Neural cell (in vitro differentiated cells): Measurements from ENCODE around the gene CTNNBL1.
"Not testable (repeated sequence)": the region's sequence is repeated elsewhere in the genome, so short reads cannot be mapped to it uniquely, and the experiment has no call there.

Source experiments
- MXI1 ChIP-seq: fragments of 450-650 bp; conservative IDR thresholded peaks from 2 replicates; pipeline ENCODE4 v1.6.1; 2014; ENCODE audit warnings: antibody characterized with exemption, mild to moderate bottlenecking; ENCODE audit not compliant: poor library complexity, severe bottlenecking
- RAD21 ChIP-seq: fragments of 450-650 bp; conservative IDR thresholded peaks from 2 replicates; pipeline ENCODE4 v1.6.1; 2014; ENCODE audit warnings: antibody characterized with exemption, mild to moderate bottlenecking, moderate library complexity
- TF ChIP-seq, protein P1 (sequence below): fragments of 450-650 bp; IDR thresholded peaks from 2 replicates; pipeline ENCODE4 v1.5.1; 2014; ENCODE audit warnings: antibody characterized with exemption, mild to moderate bottlenecking, moderate library complexity; ENCODE audit not compliant: poor library complexity, severe bottlenecking

DNA sequence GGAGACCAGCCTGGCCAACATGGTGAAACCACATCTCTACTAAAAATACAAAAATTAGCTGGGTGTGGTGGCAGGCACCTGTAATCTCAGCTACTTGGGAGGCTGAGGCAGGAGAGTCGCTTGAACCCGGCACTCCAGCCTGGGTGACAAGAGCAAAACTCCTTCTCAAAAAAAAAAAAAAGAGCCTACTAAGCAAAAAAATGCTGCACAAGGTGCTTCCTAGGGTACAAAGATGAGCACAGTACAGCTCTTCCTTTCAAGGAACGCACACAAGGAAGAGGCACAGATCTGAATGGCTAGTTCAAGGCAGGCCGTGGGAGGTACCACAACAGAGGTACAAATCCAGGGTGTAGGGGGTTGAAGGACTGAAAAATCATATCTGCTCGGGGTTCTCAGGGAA lies 162.2 kb downstream of the CTNNBL1 start:
- not testable (repeated sequence) for TF ChIP-seq RAD21, MXI1
- TF ChIP-seq, protein P1, sequence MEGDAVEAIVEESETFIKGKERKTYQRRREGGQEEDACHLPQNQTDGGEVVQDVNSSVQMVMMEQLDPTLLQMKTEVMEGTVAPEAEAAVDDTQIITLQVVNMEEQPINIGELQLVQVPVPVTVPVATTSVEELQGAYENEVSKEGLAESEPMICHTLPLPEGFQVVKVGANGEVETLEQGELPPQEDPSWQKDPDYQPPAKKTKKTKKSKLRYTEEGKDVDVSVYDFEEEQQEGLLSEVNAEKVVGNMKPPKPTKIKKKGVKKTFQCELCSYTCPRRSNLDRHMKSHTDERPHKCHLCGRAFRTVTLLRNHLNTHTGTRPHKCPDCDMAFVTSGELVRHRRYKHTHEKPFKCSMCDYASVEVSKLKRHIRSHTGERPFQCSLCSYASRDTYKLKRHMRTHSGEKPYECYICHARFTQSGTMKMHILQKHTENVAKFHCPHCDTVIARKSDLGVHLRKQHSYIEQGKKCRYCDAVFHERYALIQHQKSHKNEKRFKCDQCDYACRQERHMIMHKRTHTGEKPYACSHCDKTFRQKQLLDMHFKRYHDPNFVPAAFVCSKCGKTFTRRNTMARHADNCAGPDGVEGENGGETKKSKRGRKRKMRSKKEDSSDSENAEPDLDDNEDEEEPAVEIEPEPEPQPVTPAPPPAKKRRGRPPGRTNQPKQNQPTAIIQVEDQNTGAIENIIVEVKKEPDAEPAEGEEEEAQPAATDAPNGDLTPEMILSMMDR = not testable (repeated sequence)
